Measurements from ENCODE around the gene ELOF1.
A peak's percentile ranks its signal among the peaks of the same experiment; 100 is the strongest.

The ELOF1 gene

GRCh38 chr19:11597202-11598102 lies 38.4 kb upstream of the ELOF1 start, which contains the start of gene ZNF627:
ZNF627 (plus strand) TSS chr19:11597483; CDS start chr19:11597628, 145 bp downstream.
- TF ChIP-seq EGR1 (IDR thresholded peaks at IDR 0.05) = peak; percentile 11; the same call in 1 of the 2 replicates
- 0 out of 2 replicates have a peak, but pooled peaks have one; percentile 33 for TF ChIP-seq MAX (IDR thresholded peaks at IDR 0.05)
- peak; percentile 40; the same call in 1 of the 2 replicates for TF ChIP-seq YY1 (IDR thresholded peaks at IDR 0.05; ENCODE audit: low read depth)
- no peak; the same call in 1 of the 2 replicates for TF ChIP-seq TCF12 (IDR thresholded peaks at IDR 0.05; ENCODE audit: low read depth)
- TF ChIP-seq NFIC (IDR thresholded peaks at IDR 0.05) = no peak
- TF ChIP-seq CREB1 (IDR thresholded peaks at IDR 0.05; ENCODE audit: low read depth) = peak; percentile 63; the same call in 1 of the 2 replicates
- peak; percentile 83 for TF ChIP-seq TAF1 (IDR thresholded peaks at IDR 0.05; ENCODE audit: low read depth)
- no peak for TF ChIP-seq FOXM1 (IDR thresholded peaks at IDR 0.05; ENCODE audit: borderline replicate concordance, low read depth)
- TF ChIP-seq ZBTB7A (IDR thresholded peaks at IDR 0.05; ENCODE audit: low read depth) = peak; percentile 89

- no peak for TF ChIP-seq EP300 (IDR thresholded peaks at IDR 0.05; ENCODE audit: borderline replicate concordance)
- TF ChIP-seq TAF1 (IDR thresholded peaks at IDR 0.05; ENCODE audit: low read depth) = no peak
- no peak for TF ChIP-seq RAD21 (IDR thresholded peaks at IDR 0.05; ENCODE audit: low read depth)
- TF ChIP-seq REST (IDR thresholded peaks at IDR 0.05; ENCODE audit: low read depth) = no peak
- no peak for TF ChIP-seq TCF12 (IDR thresholded peaks at IDR 0.05; ENCODE audit: low read depth)
- TF ChIP-seq TEAD4 (IDR thresholded peaks at IDR 0.05) = no peak
- TF ChIP-seq ZBTB7A (IDR thresholded peaks at IDR 0.05; ENCODE audit: low read depth) = no peak
- TF ChIP-seq YY1 (IDR thresholded peaks at IDR 0.05; ENCODE audit: low read depth) = no peak
- no peak for TF ChIP-seq NFIC (IDR thresholded peaks at IDR 0.05)
- no peak for TF ChIP-seq MAX (IDR thresholded peaks at IDR 0.05)
- no peak for TF ChIP-seq EGR1 (IDR thresholded peaks at IDR 0.05)
- no peak for TF ChIP-seq FOXM1 (IDR thresholded peaks at IDR 0.05; ENCODE audit: borderline replicate concordance, low read depth)
- no peak for TF ChIP-seq CEBPB (IDR thresholded peaks at IDR 0.05)
- TF ChIP-seq CREB1 (IDR thresholded peaks at IDR 0.05; ENCODE audit: low read depth) = no peak
- no peak for TF ChIP-seq USF1 (IDR thresholded peaks at IDR 0.05)
Measured at GRCh38 chr19:11596156-11596555, 37.1 kb upstream of the ELOF1 start.

- TF ChIP-seq MAX (IDR thresholded peaks at IDR 0.05) (no peak), RAD21 (IDR thresholded peaks at IDR 0.05; ENCODE audit: low read depth) (no peak), CREB1 (IDR thresholded peaks at IDR 0.05; ENCODE audit: low read depth) (no peak), NFIC (IDR thresholded peaks at IDR 0.05) (no peak), EGR1 (IDR thresholded peaks at IDR 0.05) (no peak), USF1 (IDR thresholded peaks at IDR 0.05) (no peak), YY1 (IDR thresholded peaks at IDR 0.05; ENCODE audit: low read depth) (no peak), CEBPB (IDR thresholded peaks at IDR 0.05) (no peak)
Measured at GRCh38 chr19:11594084-11594483, 35.1 kb upstream of the ELOF1 start.

GRCh38 chr19:11587975-11588631 lies 29.1 kb upstream of the ELOF1 start:
- TF ChIP-seq NFIC (IDR thresholded peaks at IDR 0.05) = no peak
- TF ChIP-seq TCF12 (IDR thresholded peaks at IDR 0.05; ENCODE audit: low read depth) = no peak
- TF ChIP-seq CEBPB (IDR thresholded peaks at IDR 0.05) = no peak
- no peak for TF ChIP-seq YY1 (IDR thresholded peaks at IDR 0.05; ENCODE audit: low read depth)

GRCh38 chr19:11587302-11587974 lies 28.4 kb upstream of the ELOF1 start:
- TF ChIP-seq MAX (IDR thresholded peaks at IDR 0.05) (no peak), RAD21 (IDR thresholded peaks at IDR 0.05; ENCODE audit: low read depth) (peak; percentile 86)

- TF ChIP-seq FOXM1 (IDR thresholded peaks at IDR 0.05; ENCODE audit: borderline replicate concordance, low read depth) (no peak), CREB1 (IDR thresholded peaks at IDR 0.05; ENCODE audit: low read depth) (no peak), RAD21 (IDR thresholded peaks at IDR 0.05; ENCODE audit: low read depth) (no peak)
Measured at GRCh38 chr19:11586331-11586730, 27.3 kb upstream of the ELOF1 start.

Data from Ishikawa (cell line).